K562 (cell line): ENCODE data around the gene EIF2AK3. TPM values are rescaled to one million over a fixed set of nuclear protein-coding genes. Genes with fewer than 3 reads are reported as not detected.

Experiments
- ATAC-seq: fragments of 200-7000 bp; cut with Tn5 transposase; 3 replicates; pipeline ENCODE4 v1.9.1; 2020; ENCODE audit warnings: moderate library complexity
- BruUV-seq: library from RNA; stranded (reverse); fragments of 400-500 nt; replicated peaks from 2 replicates; lab custom pipeline; 2021; lab: Mats Ljungman, UMichigan
- CTCF ChIA-PET: fragments of 300-600 bp; formaldehyde crosslinking; extraction: SDS; loops from one replicate; lab custom pipeline; 2021; ENCODE audit warnings: low intra/inter-chr PET ratio; lab: Yijun Ruan, JAX
- POLR2A ChIA-PET: fragments of 300-600, 350-650 bp; sonication (Branson Sonifier 250); formaldehyde crosslinking; extraction: SDS; loops from one replicate; lab custom pipeline; 2021; ENCODE audit warnings: antibody characterized with exemption, inconsistent platforms; lab: Yijun Ruan, JAX
- DNase-seq, 4 experiments: peaks; one replicate each; pipeline versions ENCODE4 v3.0.0 to v3.0.0-alpha.2; 2011 to 2018; ENCODE audit warnings: low spot score in 3 of 4, mixed read lengths in 3 of 4; ENCODE audit errors: extremely low read depth in 1 of 4
- FAIRE-seq: peaks from 2 replicates; lab custom pipeline; 2011; peaks lifted over from hg19 to GRCh38; lab: Jason Lieb, UNC
- H2AFZ ChIP-seq: 2 replicates; pipeline ENCODE4 v1.6.0; 2011; ENCODE audit warnings: low read depth, low read length, control low read depth, inconsistent platforms
- H3K27ac ChIP-seq: fragments of 200-600 bp; 3 replicates; pipeline ENCODE4 v1.8.0; 2011; ENCODE audit warnings: low read depth, mild to moderate bottlenecking, control low read depth, inconsistent platforms, low read length, moderate library complexity, mixed read lengths; ENCODE audit errors: extremely low read depth
- H3K27me3 ChIP-seq, 2 experiments: fragments of 300-600 bp in 1 of 2; 2 replicates in 1 of 2; 3 replicates in 1 of 2; pipeline versions ENCODE4 v1.6.0 to v1.8.0; 2011; ENCODE audit warnings: inconsistent platforms in 2 of 2, low read length in 2 of 2, mild to moderate bottlenecking in 1 of 2, mixed read lengths in 1 of 2, moderate library complexity in 1 of 2; ENCODE audit not compliant: control insufficient read depth in 2 of 2, insufficient read depth in 2 of 2
- H3K36me3 ChIP-seq: fragments of 300-600 bp; 3 replicates; pipeline ENCODE4 v1.8.0; 2011; ENCODE audit warnings: mild to moderate bottlenecking, low read length, inconsistent platforms; ENCODE audit not compliant: control insufficient read depth, insufficient read depth
- H3K4me1 ChIP-seq, 2 experiments: fragments of 200-600 bp in 1 of 2; replicated peaks in 1 of 2; 2 replicates in 1 of 2; 3 replicates in 1 of 2; pipeline versions ENCODE4 v1.5.1 to v1.8.0; 2011; ENCODE audit warnings: inconsistent platforms in 2 of 2, low read length in 2 of 2, mild to moderate bottlenecking in 1 of 2, mixed read lengths in 1 of 2, moderate library complexity in 1 of 2; ENCODE audit not compliant: control insufficient read depth in 2 of 2, insufficient read depth in 2 of 2
- H3K4me2 ChIP-seq: 2 replicates; pipeline ENCODE4 v1.6.1; 2011; ENCODE audit warnings: low read length, control low read depth, inconsistent platforms, mixed read lengths; ENCODE audit not compliant: insufficient read depth
- H3K4me3 ChIP-seq: fragments of 200-600 bp; sonication (generic), shearing (Covaris generic); 2 replicates; pipeline ENCODE4 v1.5.1; 2016; ENCODE audit warnings: control low read depth, inconsistent platforms
- H3K79me2 ChIP-seq: fragments of 200-600 bp; 3 replicates; pipeline ENCODE4 v1.8.0; 2011; ENCODE audit warnings: low read length, inconsistent platforms; ENCODE audit not compliant: control insufficient read depth, insufficient read depth
- H3K9ac ChIP-seq, 2 experiments: 2 replicates each; pipeline versions ENCODE4 v1.6.0 to v1.6.1; 2011; ENCODE audit warnings: low read depth in 2 of 2, low read length in 2 of 2, control low read depth in 1 of 2, inconsistent platforms in 1 of 2, mild to moderate bottlenecking in 1 of 2, mixed read lengths in 1 of 2; ENCODE audit not compliant: insufficient read depth in 1 of 2
- H3K9me1 ChIP-seq: one replicate; pipeline ENCODE4 v1.6.0; 2011; ENCODE audit warnings: inconsistent platforms, mild to moderate bottlenecking, low read length, moderate library complexity; ENCODE audit not compliant: control insufficient read depth, insufficient read depth
- H3K9me3 ChIP-seq: replicated peaks from 2 replicates; pipeline ENCODE4 v1.5.1; 2011; ENCODE audit warnings: low read depth, low read length, inconsistent platforms; ENCODE audit not compliant: control insufficient read depth, insufficient read depth
- H4K20me1 ChIP-seq: replicated peaks from 2 replicates; pipeline ENCODE4 v1.6.1; 2011; ENCODE audit warnings: low read length, inconsistent platforms, mixed read lengths; ENCODE audit not compliant: control insufficient read depth, insufficient read depth
- BCL6 ChIP-seq: fragments of 250-450 bp; sonication (Bioruptor Pico); IDR thresholded peaks from 2 replicates; pipeline ENCODE4 v1.4.0; 2020
- C11orf30 ChIP-seq: fragments of 450-650 bp; IDR thresholded peaks from 2 replicates; pipeline ENCODE4 v1.6.1; 2016; ENCODE audit warnings: low read depth, mild to moderate bottlenecking
- CREM ChIP-seq: IDR thresholded peaks from 2 replicates; pipeline ENCODE4 v1.6.1; 2014; ENCODE audit warnings: antibody characterized with exemption, low read depth
- EP400 ChIP-seq: fragments of 450-650 bp; IDR thresholded peaks from 2 replicates; pipeline ENCODE4 v1.6.1; 2017; ENCODE audit warnings: antibody characterized with exemption, mild to moderate bottlenecking, moderate library complexity
- GABPB1 ChIP-seq: sonication (generic); formaldehyde crosslinking; IDR thresholded peaks from 2 replicates; pipeline ENCODE4 v1.8.0; 2022; ENCODE audit warnings: mild to moderate bottlenecking, missing genetic modification reagents
- MAFG ChIP-seq: fragments of 450-650 bp; conservative IDR thresholded peaks from 2 replicates; pipeline ENCODE4 v1.6.1; 2016; ENCODE audit warnings: missing genetic modification characterization, missing compliant biosample characterization
- MITF ChIP-seq: IDR thresholded peaks from 2 replicates; pipeline ENCODE4 v1.6.1; 2014; ENCODE audit warnings: antibody characterized with exemption
- NFE2 ChIP-seq: IDR thresholded peaks from 2 replicates; pipeline ENCODE4 v1.6.1; 2014; ENCODE audit warnings: antibody characterized with exemption, low read depth
- ZNF316 ChIP-seq: fragments of 450-650 bp; IDR thresholded peaks from 2 replicates; pipeline ENCODE4 v1.6.1; 2016
- WGBS: fragments of 100-300 bp; shearing (Covaris generic); methylation state at CpG from one replicate; pipeline ENCODE4 v1.1.6; 2016; ENCODE audit warnings: low coverage, mixed read lengths; ENCODE audit not compliant: insufficient coverage; ENCODE audit errors: missing lambda C conversion rate; 5-methylcytosine and 5-hydroxymethylcytosine counted together
- in situ Hi-C: fragments of 300-500 bp; cut with MboI; formaldehyde crosslinking; loops from 4 replicates; pipeline ENCODE4 v1.15.0; 2018; ENCODE audit warnings: inconsistent platforms, mixed read lengths
- intact Hi-C: fragments of 100-400 bp; cut with micrococcal nuclease; formaldehyde crosslinking; loops from 2 replicates; pipeline ENCODE4 v1.14.2; 2022
- polyA plus RNA-seq, 8 experiments: library from polyadenylated mRNA; depleted of rRNA in 4 of 8; stranded (reverse) in 5 of 8; unstranded in 3 of 8; fragments of >200 nt; fragmentation: Nextera tagmentation in 2 of 8; fragmentation: Illumina TruSeq in 1 of 8; extraction: Ambion mirVana in 2 of 8; extraction: Trizol in 1 of 8; gene quantifications; 2 replicates each; pipeline versions ENCODE4 v1.2.1 to v1.2.3, GENCODE V29; 2011 to 2014; ENCODE audit warnings: inconsistent platforms in 1 of 8, missing spikeins in 1 of 8
- total RNA-seq, 7 experiments: library from RNA; depleted of rRNA in 6 of 7; stranded (reverse); fragments of >200 nt in 6 of 7; fragmentation: Illumina TruSeq in 2 of 7; extraction: Trizol in 2 of 7; gene quantifications; 2 replicates each; pipeline versions ENCODE4 v1.2.1 to v1.2.3, GENCODE V29; 2011 to 2021; ENCODE audit warnings: low replicate concordance in 1 of 7

The EIF2AK3 gene
- total and polyA plus RNA-seq, 9 of the 15 experiments (the other 6 are each of a cell fraction or from before 2014, with no cell fraction given): 1.7 to 11.6 (median 7.4) TPM

- Histone ChIP-seq H4K20me1 (no peaks in the 10 kb centered on the region), H3K36me3 (no peaks in the 10 kb centered on the region), H3K27me3 (no peaks in the 10 kb centered on the region), H3K4me3 (no peak overlapping the region), H3K4me1 (peaks cover 3 to 24% of the 10 kb centered on the region in 2 experiments; a peak in 4 of 5 replicates), H3K9me3 (no peaks in the 10 kb centered on the region), H3K27ac (no peak overlapping the region; the same call in 2 of the 3 replicates), H3K9me1 (no peaks in the 10 kb centered on the region), H3K4me2 (no peak overlapping the region; the same call in 1 of the 2 replicates), H3K9ac (no peak overlapping the region), H3K79me2 (no peaks in the 10 kb centered on the region), H2AFZ (peak overlapping the region; percentile 88; the same call in 1 of the 2 replicates)
- ATAC-seq (no peak), FAIRE-seq (no peak), DNase-seq (no peak)
- intact Hi-C loops: no loop called here
- TF ChIP-seq NFE2 (peak; percentile 37; the same call in 1 of the 2 replicates), MAFG (tag) (0 out of 2 replicates have a peak, but pooled peaks have one; percentile 19), GABPB1 (CRISPR knock-in tag) (no peak), CREM (no peak), ZNF316 (peak; percentile 36), MITF (no peak), C11orf30 (peak; percentile 19; the same call in 1 of the 2 replicates), EP400 (no peak), BCL6 (CRISPR knock-in tag) (no peak)
- WGBS: 6% methylated on average over 3 of the region's 3 CpGs
- no TSS peak for BruUV-seq
- POLR2A ChIA-PET: interaction anchor here (0.9 to 2.4 kb wide), 5 partner anchors 10 to 30 kb away, joined by 3 to 8 read pairs (median 4); no protein-coding TSS in a partner anchor
- in situ Hi-C loops: no loop called here
- CTCF ChIA-PET: no interaction called here
These were observed 31.1 kb upstream of the EIF2AK3 start for GRCh38 chr2:88658326-88658725.
